ENCODE results near the gene APOB. TPM values are rescaled to one million over a fixed set of nuclear protein-coding genes. Genes with fewer than 3 reads are reported as not detected.

APOB gene
- total RNA-seq, 1 experiment from 2014 or later, result 234 TPM

DNA sequence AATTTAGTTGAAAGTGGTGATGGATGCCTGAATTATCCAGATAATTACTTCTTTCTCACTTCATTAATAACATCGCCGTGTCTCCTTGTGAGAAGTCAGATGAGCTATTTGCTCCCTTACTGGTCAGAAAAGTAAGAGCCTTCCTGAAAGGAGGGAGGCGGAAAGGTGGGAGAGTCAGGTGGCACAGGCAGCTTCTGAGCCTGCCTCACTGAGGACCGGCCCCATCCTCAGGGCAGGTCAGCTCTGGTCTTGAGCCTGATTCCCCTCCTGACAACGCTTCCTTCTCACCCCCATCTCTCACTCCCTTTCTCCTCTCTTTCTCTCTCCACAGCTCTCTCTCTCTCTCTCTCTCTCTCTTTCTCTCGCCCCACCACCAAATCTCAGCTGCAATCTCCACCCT is 10.1 kb upstream of the APOB start:
- BruUV-seq (replicated peaks), result no TSS peak
- intact Hi-C loops (cut with micrococcal nuclease; ENCODE audit: unreplicated experiment), result no loop called here
- Histone ChIP-seq H3K4me3 (ENCODE audit: low read depth, low read length) (no peak overlapping the region), H3K36me3 (ENCODE audit: control insufficient read depth, insufficient read depth, low read length) (no peaks in the 10 kb centered on the region), H3K27me3 (replicated peaks; ENCODE audit: control insufficient read depth, insufficient read depth, low read length) (no peaks in the 10 kb centered on the region), H3K9me3 (no peaks in the 10 kb centered on the region), H3K4me1 (peaks cover 21% of the 10 kb centered on the region)
- DNase-seq, result no peak
- Mint-ChIP-seq H3K36me3 (ENCODE audit: insufficient read depth, unreplicated experiment) (no peaks in the 10 kb centered on the region), H3K4me3 (ENCODE audit: unreplicated experiment) (no peak overlapping the region), H3K27ac (ENCODE audit: unreplicated experiment) (no peak overlapping the region), H3K4me1 (ENCODE audit: low read depth, unreplicated experiment) (peaks cover 7% of the 10 kb centered on the region), H3K9me3 (ENCODE audit: unreplicated experiment) (no peaks in the 10 kb centered on the region), H3K27me3 (ENCODE audit: insufficient read depth, unreplicated experiment) (no peaks in the 10 kb centered on the region)
- ChIA-PET POLR2A (no interaction called here), CTCF (no interaction called here)
- TF ChIP-seq, protein P1, sequence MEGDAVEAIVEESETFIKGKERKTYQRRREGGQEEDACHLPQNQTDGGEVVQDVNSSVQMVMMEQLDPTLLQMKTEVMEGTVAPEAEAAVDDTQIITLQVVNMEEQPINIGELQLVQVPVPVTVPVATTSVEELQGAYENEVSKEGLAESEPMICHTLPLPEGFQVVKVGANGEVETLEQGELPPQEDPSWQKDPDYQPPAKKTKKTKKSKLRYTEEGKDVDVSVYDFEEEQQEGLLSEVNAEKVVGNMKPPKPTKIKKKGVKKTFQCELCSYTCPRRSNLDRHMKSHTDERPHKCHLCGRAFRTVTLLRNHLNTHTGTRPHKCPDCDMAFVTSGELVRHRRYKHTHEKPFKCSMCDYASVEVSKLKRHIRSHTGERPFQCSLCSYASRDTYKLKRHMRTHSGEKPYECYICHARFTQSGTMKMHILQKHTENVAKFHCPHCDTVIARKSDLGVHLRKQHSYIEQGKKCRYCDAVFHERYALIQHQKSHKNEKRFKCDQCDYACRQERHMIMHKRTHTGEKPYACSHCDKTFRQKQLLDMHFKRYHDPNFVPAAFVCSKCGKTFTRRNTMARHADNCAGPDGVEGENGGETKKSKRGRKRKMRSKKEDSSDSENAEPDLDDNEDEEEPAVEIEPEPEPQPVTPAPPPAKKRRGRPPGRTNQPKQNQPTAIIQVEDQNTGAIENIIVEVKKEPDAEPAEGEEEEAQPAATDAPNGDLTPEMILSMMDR (IDR thresholded peaks at IDR 0.05; ENCODE audit: insufficient read depth in 1 of 2, low read depth in 1 of 2, low read length in 1 of 2, severe bottlenecking in 1 of 2, unreplicated experiment in 1 of 2), result no peak

- intact Hi-C loops (cut with micrococcal nuclease; ENCODE audit: unreplicated experiment), result no loop called here
- POLR2A ChIA-PET, result no interaction called here
- no peak overlapping the region for H3K27ac Mint-ChIP-seq (ENCODE audit: unreplicated experiment)
- CTCF ChIA-PET, result interaction anchor here (0.6 kb wide), 1 partner anchor 265 kb away, joined by 3 read pairs; no protein-coding TSS in a partner anchor
- no peaks in the 10 kb centered on the region for H3K27me3 Mint-ChIP-seq (ENCODE audit: insufficient read depth, unreplicated experiment)
- no peaks in the 10 kb centered on the region for H3K27me3 ChIP-seq (replicated peaks; ENCODE audit: control insufficient read depth, insufficient read depth, low read length)
- H3K4me1 Mint-ChIP-seq (ENCODE audit: low read depth, unreplicated experiment), result peaks cover 7% of the 10 kb centered on the region
- TF ChIP-seq, protein P1 (IDR thresholded peaks at IDR 0.05; ENCODE audit: insufficient read depth in 1 of 2, low read depth in 1 of 2, low read length in 1 of 2, severe bottlenecking in 1 of 2, unreplicated experiment in 1 of 2), result no peak
- H3K36me3 Mint-ChIP-seq (ENCODE audit: insufficient read depth, unreplicated experiment), result no peaks in the 10 kb centered on the region
- no peak overlapping the region for H3K4me3 ChIP-seq (ENCODE audit: low read depth, low read length)
- H3K4me1 ChIP-seq, result peaks cover 20% of the 10 kb centered on the region
- DNase-seq, result no peak
- no peaks in the 10 kb centered on the region for H3K9me3 Mint-ChIP-seq (ENCODE audit: unreplicated experiment)
- H3K9me3 ChIP-seq, result no peaks in the 10 kb centered on the region
- BruUV-seq (replicated peaks), result no TSS peak
- H3K36me3 ChIP-seq (ENCODE audit: control insufficient read depth, insufficient read depth, low read length), result no peaks in the 10 kb centered on the region
- no peak overlapping the region for H3K4me3 Mint-ChIP-seq (ENCODE audit: unreplicated experiment)
These were observed 8.2 kb upstream of the APOB start for GRCh38 chr2:21052044-21052443.

DNA sequence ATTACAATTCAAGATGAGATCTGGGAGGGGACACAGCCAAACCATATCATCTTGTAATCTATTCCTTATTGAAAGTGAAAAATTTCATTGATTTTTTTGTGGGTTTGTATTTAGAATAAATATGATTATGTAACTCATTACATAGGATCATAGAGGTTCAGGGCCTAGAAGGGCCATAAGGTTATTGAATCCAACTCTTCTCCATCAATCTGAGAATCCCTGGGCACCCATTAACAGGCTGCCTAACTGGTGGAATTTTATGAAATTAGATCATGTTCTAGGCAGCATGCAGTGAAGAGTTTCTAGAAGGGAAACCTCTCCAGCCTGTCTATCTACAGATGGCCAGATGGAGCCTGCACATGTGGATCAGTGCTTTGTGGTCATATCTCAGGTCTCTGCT is 6.3 kb upstream of the APOB start:
- Histone ChIP-seq H3K9me3 (no peaks in the 10 kb centered on the region), H3K4me1 (peaks cover 1% of the 10 kb centered on the region), H3K27me3 (replicated peaks; ENCODE audit: control insufficient read depth, insufficient read depth, low read length) (no peaks in the 10 kb centered on the region), H3K36me3 (ENCODE audit: control insufficient read depth, insufficient read depth, low read length) (no peaks in the 10 kb centered on the region), H3K4me3 (ENCODE audit: low read depth, low read length) (no peak overlapping the region)
- no peak for DNase-seq
- H3K4me3 Mint-ChIP-seq (ENCODE audit: unreplicated experiment), result no peak overlapping the region
- TF ChIP-seq, protein P1 (IDR thresholded peaks at IDR 0.05; ENCODE audit: insufficient read depth in 1 of 2, low read depth in 1 of 2, low read length in 1 of 2, severe bottlenecking in 1 of 2, unreplicated experiment in 1 of 2), result no peak
- no peak overlapping the region for H3K27ac Mint-ChIP-seq (ENCODE audit: unreplicated experiment)
- H3K9me3 Mint-ChIP-seq (ENCODE audit: unreplicated experiment), result no peaks in the 10 kb centered on the region
- CTCF ChIA-PET, result no interaction called here
- BruUV-seq (replicated peaks), result no TSS peak
- POLR2A ChIA-PET, result no interaction called here
- intact Hi-C loops (cut with micrococcal nuclease; ENCODE audit: unreplicated experiment), result no loop called here
- H3K27me3 Mint-ChIP-seq (ENCODE audit: insufficient read depth, unreplicated experiment), result no peaks in the 10 kb centered on the region
- no peaks in the 10 kb centered on the region for H3K36me3 Mint-ChIP-seq (ENCODE audit: insufficient read depth, unreplicated experiment)
- peaks cover 2% of the 10 kb centered on the region for H3K4me1 Mint-ChIP-seq (ENCODE audit: low read depth, unreplicated experiment)

Data from Caco-2 (cell line).